OCI-LY1 (cell line): ENCODE results near the gene SAFB.

Source experiments
- H2AFZ ChIP-seq: fragments of 200-600 bp; sonication (generic), shearing (Covaris generic); 2 replicates; pipeline ENCODE4 v1.6.0; 2014; ENCODE audit warnings: antibody characterized with exemption, mild to moderate bottlenecking, low read length
- H3F3A ChIP-seq: fragments of 200-600 bp; sonication (generic), shearing (Covaris generic); 2 replicates; pipeline ENCODE4 v1.6.0; 2014; ENCODE audit warnings: mild to moderate bottlenecking, antibody characterized with exemption, low read length, moderate library complexity; ENCODE audit not compliant: insufficient read depth
- H3K27ac ChIP-seq: fragments of 200-600 bp; sonication (generic); 2 replicates; pipeline ENCODE4 v1.5.1; 2014; ENCODE audit warnings: low read length, mixed run types, mild to moderate bottlenecking, low read depth; ENCODE audit not compliant: poor library complexity, severe bottlenecking
- H3K27me3 ChIP-seq: fragments of 200-600 bp; sonication (generic); 2 replicates; pipeline ENCODE4 v1.6.0; 2014; ENCODE audit warnings: antibody characterized with exemption, mild to moderate bottlenecking, low read length, moderate library complexity; ENCODE audit not compliant: insufficient read depth
- H3K36me3 ChIP-seq: fragments of 200-600 bp; sonication (generic); 2 replicates; pipeline ENCODE4 v1.6.1; 2014; ENCODE audit warnings: mild to moderate bottlenecking, antibody characterized with exemption, low read length, moderate library complexity, mixed read lengths; ENCODE audit not compliant: insufficient read depth
- H3K4me1 ChIP-seq: fragments of 200-600 bp; sonication (generic); 2 replicates; pipeline ENCODE4 v1.5.1; 2014; ENCODE audit warnings: mild to moderate bottlenecking, low read length, moderate library complexity; ENCODE audit not compliant: insufficient read depth, severe bottlenecking
- H3K4me2 ChIP-seq: fragments of 200-600 bp; sonication (generic), shearing (Covaris generic); 2 replicates; pipeline ENCODE4 v1.6.1; 2014; ENCODE audit warnings: low read length
- H3K4me3 ChIP-seq: fragments of 200-600 bp; sonication (generic); 2 replicates; pipeline ENCODE4 v1.5.1; 2014; ENCODE audit warnings: low read length, low read depth, mild to moderate bottlenecking, mixed read lengths; ENCODE audit not compliant: poor library complexity, severe bottlenecking
- H3K79me2 ChIP-seq: fragments of 200-600 bp; shearing (Covaris generic); 2 replicates; pipeline ENCODE4 v1.6.1; 2016; ENCODE audit warnings: mixed run types, low read length, mixed read lengths; ENCODE audit not compliant: insufficient read depth
- H3K9ac ChIP-seq: fragments of 200-600 bp; sonication (generic), shearing (Covaris generic); 2 replicates; pipeline ENCODE4 v1.6.1; 2014; ENCODE audit warnings: mild to moderate bottlenecking, low read length, mixed read lengths
- H3K9me2 ChIP-seq: fragments of 200-600 bp; sonication (generic), shearing (Covaris generic); 2 replicates; pipeline ENCODE4 v1.6.1; 2014; ENCODE audit warnings: low read depth, mild to moderate bottlenecking, low read length, mixed read lengths
- H3K9me3 ChIP-seq: fragments of 200-600 bp; shearing (Covaris generic); 2 replicates; pipeline ENCODE4 v1.6.1; 2014; ENCODE audit warnings: low read length, mixed read lengths
- H4K20me1 ChIP-seq: fragments of 200-600 bp; sonication (generic), shearing (Covaris generic); 2 replicates; pipeline ENCODE4 v1.6.0; 2016; ENCODE audit warnings: mild to moderate bottlenecking, low read length; ENCODE audit not compliant: insufficient read depth
- CTCF ChIP-seq: fragments of 200-600 bp; sonication (generic), shearing (Covaris generic); IDR thresholded peaks from 2 replicates; pipeline ENCODE4 v1.5.1; 2017; ENCODE audit warnings: mild to moderate bottlenecking, antibody characterized with exemption, low read length, moderate library complexity, mixed read lengths
- EZH2 ChIP-seq: fragments of 200-600 bp; sonication (generic), shearing (Covaris generic); IDR thresholded peaks from 2 replicates; pipeline ENCODE4 v1.8.0; 2017; ENCODE audit warnings: borderline replicate concordance, mixed run types, mild to moderate bottlenecking, antibody characterized with exemption, low read length, moderate library complexity, mixed read lengths

SAFB gene

GRCh38 chr19:5637971-5638370 lies 15.1 kb downstream of the SAFB start:
- Histone ChIP-seq H4K20me1 (peaks cover 13% of the 10 kb centered on the region; the same call in 1 of the 2 replicates), H3K36me3 (peaks cover 77% of the 10 kb centered on the region)

GRCh38 chr19:5641171-5641570 lies 18.3 kb downstream of the SAFB start:
- H3K4me3 ChIP-seq = no peak overlapping the region
- H3K27me3 ChIP-seq = no peaks in the 10 kb centered on the region
- H3K4me2 ChIP-seq = no peak overlapping the region
- H3K9me2 ChIP-seq = no peaks in the 10 kb centered on the region
- H3K27ac ChIP-seq = no peak overlapping the region
- H4K20me1 ChIP-seq = 0 out of 2 replicates have a peak, but pooled peaks cover 5% of the 10 kb centered on the region
- no peak overlapping the region for H3K9ac ChIP-seq
- peaks cover 75% of the 10 kb centered on the region for H3K79me2 ChIP-seq
- H3F3A ChIP-seq = no peaks in the 10 kb centered on the region
- no peaks in the 10 kb centered on the region for H3K9me3 ChIP-seq
- H2AFZ ChIP-seq = no peak overlapping the region
- H3K4me1 ChIP-seq = no peaks in the 10 kb centered on the region
- peaks cover 86% of the 10 kb centered on the region for H3K36me3 ChIP-seq
- TF ChIP-seq EZH2 (no peak), CTCF (no peak)

More at GRCh38 chr19:5637971-5638370, 15.1 kb downstream of the SAFB start:
- H3K9me2 ChIP-seq = no peaks in the 10 kb centered on the region
- no peak for TF ChIP-seq CTCF
- H3K27ac ChIP-seq = no peak overlapping the region
- H3K4me1 ChIP-seq = no peaks in the 10 kb centered on the region
- no peak overlapping the region for H2AFZ ChIP-seq
- no peak overlapping the region for H3K9ac ChIP-seq
- H3K79me2 ChIP-seq = peaks cover 95% of the 10 kb centered on the region
- H3K9me3 ChIP-seq = no peaks in the 10 kb centered on the region
- no peaks in the 10 kb centered on the region; the same call in 1 of the 2 replicates for H3F3A ChIP-seq
- H3K4me3 ChIP-seq = no peak overlapping the region
- H3K27me3 ChIP-seq = no peaks in the 10 kb centered on the region
- H3K4me2 ChIP-seq = no peak overlapping the region

GRCh38 chr19:5642204-5642603 lies 19.3 kb downstream of the SAFB start:
- Histone ChIP-seq H3K36me3 (peaks cover 87% of the 10 kb centered on the region), H3K79me2 (peaks cover 66% of the 10 kb centered on the region), H3K9ac (no peak overlapping the region), H3F3A (no peaks in the 10 kb centered on the region), H3K4me1 (no peaks in the 10 kb centered on the region), H3K4me2 (no peak overlapping the region), H4K20me1 (0 out of 2 replicates have a peak, but pooled peaks cover 3% of the 10 kb centered on the region), H2AFZ (no peak overlapping the region), H3K27me3 (no peaks in the 10 kb centered on the region), H3K9me2 (no peaks in the 10 kb centered on the region), H3K27ac (no peak overlapping the region), H3K9me3 (no peaks in the 10 kb centered on the region), H3K4me3 (no peak overlapping the region)
- no peak for TF ChIP-seq EZH2
- TF ChIP-seq CTCF = no peak
